Measurements from ENCODE around the gene GAD2. TPM values are rescaled to one million over a fixed set of nuclear protein-coding genes. Genes with fewer than 3 reads are reported as not detected.

The GAD2 gene
- polyA plus RNA-seq, 1 of the 3 experiments (the other 2 are of a cell fraction), result not detected

DNA sequence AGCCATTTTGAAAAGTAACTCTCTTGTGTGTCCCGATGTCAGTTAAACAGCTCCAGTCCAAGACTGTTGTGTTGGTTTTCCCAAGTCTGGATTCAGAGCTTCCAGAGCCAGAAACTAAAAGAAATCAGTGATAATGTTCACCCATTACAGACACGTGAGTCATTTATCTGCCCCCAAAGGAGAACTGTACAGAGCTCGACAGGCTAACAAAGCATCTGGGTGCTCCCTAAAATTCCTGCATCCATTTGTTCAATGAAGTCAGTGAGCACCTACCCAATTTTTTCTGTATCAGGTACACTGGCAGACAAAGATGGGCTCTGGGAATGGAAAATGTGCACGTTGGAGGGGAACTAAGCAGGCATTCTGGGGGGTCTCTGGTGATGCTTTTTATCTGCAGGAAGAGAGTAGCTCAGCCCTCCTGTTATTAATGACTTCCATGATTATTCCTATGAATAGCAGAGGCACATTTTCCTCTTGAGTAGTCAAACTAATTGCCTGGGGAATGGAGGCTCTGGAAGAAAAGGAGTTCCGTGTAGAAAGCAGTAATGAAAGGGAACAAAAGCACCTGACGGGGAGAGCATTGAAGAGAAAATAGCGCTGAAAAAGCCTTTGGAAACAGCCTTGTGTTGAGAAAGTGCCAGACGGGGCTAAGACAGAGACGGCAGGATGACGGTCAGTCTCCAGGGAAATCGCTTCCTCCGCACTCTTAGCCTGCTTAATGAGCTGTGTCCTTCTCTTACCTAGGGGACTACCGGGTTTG, 75.3 kb downstream of the GAD2 start:
- no peak overlapping the region for H2AFZ ChIP-seq (ENCODE audit: low read depth)
- no peak for DNase-seq
- H3F3A ChIP-seq (replicated peaks; ENCODE audit: insufficient read depth), result no peaks in the 10 kb centered on the region
- no peaks in the 10 kb centered on the region for H3K79me2 ChIP-seq (ENCODE audit: insufficient read depth)
- no peaks in the 10 kb centered on the region for H3K9me3 ChIP-seq
- WGBS (ENCODE audit: low lambda C conversion rate), result 13% methylated on average over 13 of the region's 13 CpGs
- H3K9me2 ChIP-seq, result no peaks in the 10 kb centered on the region
- H3K4me3 ChIP-seq (ENCODE audit: low read depth in 2 of 2, low read length in 1 of 2), result no peak overlapping the region
- ChIA-PET POLR2A (no interaction called here), CTCF (no interaction called here)
- no peak overlapping the region for H3K27ac ChIP-seq (ENCODE audit: low read depth in 2 of 2, low read length in 1 of 2)
- H4K20me1 ChIP-seq (ENCODE audit: insufficient read depth), result no peaks in the 10 kb centered on the region
- H3K27me3 ChIP-seq (ENCODE audit: insufficient read depth), result no peaks in the 10 kb centered on the region
- H3K9ac ChIP-seq, result no peak overlapping the region
- H3K4me2 ChIP-seq, result no peak overlapping the region
- no peak for TF ChIP-seq RFX5 (IDR thresholded peaks at IDR 0.05; ENCODE audit: low read length)
- TF ChIP-seq RAD21 (IDR thresholded peaks at IDR 0.05; ENCODE audit: low read length), result no peak
- TF ChIP-seq, protein P1, sequence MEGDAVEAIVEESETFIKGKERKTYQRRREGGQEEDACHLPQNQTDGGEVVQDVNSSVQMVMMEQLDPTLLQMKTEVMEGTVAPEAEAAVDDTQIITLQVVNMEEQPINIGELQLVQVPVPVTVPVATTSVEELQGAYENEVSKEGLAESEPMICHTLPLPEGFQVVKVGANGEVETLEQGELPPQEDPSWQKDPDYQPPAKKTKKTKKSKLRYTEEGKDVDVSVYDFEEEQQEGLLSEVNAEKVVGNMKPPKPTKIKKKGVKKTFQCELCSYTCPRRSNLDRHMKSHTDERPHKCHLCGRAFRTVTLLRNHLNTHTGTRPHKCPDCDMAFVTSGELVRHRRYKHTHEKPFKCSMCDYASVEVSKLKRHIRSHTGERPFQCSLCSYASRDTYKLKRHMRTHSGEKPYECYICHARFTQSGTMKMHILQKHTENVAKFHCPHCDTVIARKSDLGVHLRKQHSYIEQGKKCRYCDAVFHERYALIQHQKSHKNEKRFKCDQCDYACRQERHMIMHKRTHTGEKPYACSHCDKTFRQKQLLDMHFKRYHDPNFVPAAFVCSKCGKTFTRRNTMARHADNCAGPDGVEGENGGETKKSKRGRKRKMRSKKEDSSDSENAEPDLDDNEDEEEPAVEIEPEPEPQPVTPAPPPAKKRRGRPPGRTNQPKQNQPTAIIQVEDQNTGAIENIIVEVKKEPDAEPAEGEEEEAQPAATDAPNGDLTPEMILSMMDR (IDR thresholded peaks at IDR 0.05), result no peak
- TF ChIP-seq NRF1 (IDR thresholded peaks at IDR 0.05; ENCODE audit: low read depth, low read length), result no peak
- TF ChIP-seq TCF12 (IDR thresholded peaks at IDR 0.05), result no peak
- TF ChIP-seq EZH2phosphoT487 (IDR thresholded peaks at IDR 0.05; ENCODE audit: borderline replicate concordance, low read depth), result no peak
- TF ChIP-seq IRF3 (IDR thresholded peaks at IDR 0.05; ENCODE audit: low read depth, low read length), result no peak
- no peak for TF ChIP-seq FOXJ3 (CRISPR knock-in tag; IDR thresholded peaks at IDR 0.05)
- TF ChIP-seq NFIC (IDR thresholded peaks at IDR 0.05; ENCODE audit: borderline replicate concordance), result no peak
- no peak for TF ChIP-seq USF1 (IDR thresholded peaks at IDR 0.05; ENCODE audit: borderline replicate concordance, low read depth)
- no peak for TF ChIP-seq REST (IDR thresholded peaks at IDR 0.05; ENCODE audit: low read depth, low read length)
- no peak for TF ChIP-seq YY1 (IDR thresholded peaks at IDR 0.05; ENCODE audit: low read depth)
- TF ChIP-seq MXI1 (IDR thresholded peaks at IDR 0.05; ENCODE audit: low read depth, low read length), result no peak
- TF ChIP-seq ZBTB33 (IDR thresholded peaks at IDR 0.05; ENCODE audit: borderline replicate concordance, low read depth), result no peak
- no peak for TF ChIP-seq EP300 (IDR thresholded peaks at IDR 0.05; ENCODE audit: borderline replicate concordance in 1 of 2, low read depth in 1 of 2, low read length in 1 of 2)
- TF ChIP-seq JUND (IDR thresholded peaks at IDR 0.05), result no peak
- no peak for TF ChIP-seq FOSL2 (IDR thresholded peaks at IDR 0.05; ENCODE audit: borderline replicate concordance, low read depth)
- no peak for TF ChIP-seq ELF1 (IDR thresholded peaks at IDR 0.05)
- TF ChIP-seq MEF2A (IDR thresholded peaks at IDR 0.05; ENCODE audit: borderline replicate concordance, low read depth), result no peak
- no peaks in the 10 kb centered on the region for H3K4me1 ChIP-seq (ENCODE audit: control insufficient read depth in 1 of 2, insufficient read depth in 2 of 2, low read depth in 1 of 2, low read length in 1 of 2)
- H3K36me3 ChIP-seq (replicated peaks in 1 of 2; ENCODE audit: control insufficient read depth in 1 of 2, insufficient read depth in 2 of 2, low read length in 1 of 2), result no peaks in the 10 kb centered on the region
